Suprapubic skin (tissue), 4 donors: Measurements from ENCODE around the gene CNTN1. TPM values are rescaled to one million over a fixed set of nuclear protein-coding genes. Genes with fewer than 3 reads are reported as not detected.

Experiments used
- DNase-seq, 2 donors: peaks; one replicate each; pipeline ENCODE4 v3.0.0-alpha.2; 2019; ENCODE audit warnings: low spot score in 2 of 2
- H3K27ac ChIP-seq: fragments of 200-600 bp; sonication (generic); one replicate; pipeline ENCODE4 v1.5.1; 2019
- H3K27me3 ChIP-seq: fragments of 200-600 bp; sonication (generic); one replicate; pipeline ENCODE4 v1.5.1; 2019
- H3K36me3 ChIP-seq: fragments of 200-600 bp; sonication (generic); one replicate; pipeline ENCODE4 v1.5.1; 2019
- H3K4me1 ChIP-seq: fragments of 200-600 bp; sonication (generic); one replicate; pipeline ENCODE4 v1.5.1; 2019
- H3K4me3 ChIP-seq: fragments of 200-600 bp; sonication (generic); one replicate; pipeline ENCODE4 v1.5.1; 2019; ENCODE audit warnings: mild to moderate bottlenecking
- H3K9me3 ChIP-seq: fragments of 200-600 bp; sonication (generic); one replicate; pipeline ENCODE4 v1.5.1; 2019
- CTCF ChIP-seq, 2 donors: fragments of 200-600 bp in 1 of 2; fragments of 450-650 bp in 1 of 2; sonication (generic) in 1 of 2; IDR thresholded peaks; one replicate each; pipeline ENCODE4 v1.5.1; 2016 to 2019; ENCODE audit warnings: antibody characterized with exemption in 2 of 2, mild to moderate bottlenecking in 1 of 2, moderate library complexity in 1 of 2
- EP300 ChIP-seq: sonication (generic); formaldehyde crosslinking; IDR thresholded peaks from one replicate; pipeline ENCODE4 v1.6.1; 2017; ENCODE audit warnings: antibody characterized with exemption
- POLR2A ChIP-seq, 2 donors: fragments of 450-650 bp; IDR thresholded peaks; one replicate each; pipeline ENCODE4 v1.6.1; 2017; ENCODE audit warnings: antibody characterized with exemption in 2 of 2, mild to moderate bottlenecking in 2 of 2, moderate library complexity in 2 of 2
- POLR2AphosphoS5 ChIP-seq, 3 donors: sonication (generic); formaldehyde crosslinking; IDR thresholded peaks; one replicate each; pipeline ENCODE4 v1.6.1; 2017; ENCODE audit warnings: antibody characterized with exemption in 3 of 3
- WGBS: methylation state at CpG from one replicate; pipeline ENCODE4 v1.1.5; 2018; 5-methylcytosine and 5-hydroxymethylcytosine counted together
- total RNA-seq, 4 donors: library from RNA; depleted of rRNA; stranded (reverse); fragments of >200 nt; gene quantifications; one replicate each; pipeline ENCODE4 v1.1.0, GENCODE V29; 2016

The CNTN1 gene
- total RNA-seq, 4 donors from 2014 or later, result 5.9 to 29.7 (median 14.4) TPM

GRCh38 chr12:40697566-40698259 is 5.5 kb downstream of the CNTN1 start:
- H3K4me3 ChIP-seq, result no peak overlapping the region
- DNase-seq, result no peak
- no peak for TF ChIP-seq CTCF (IDR thresholded peaks at IDR 0.05)
- TF ChIP-seq POLR2A (IDR thresholded peaks at IDR 0.05), result no peak
- no peaks in the 10 kb centered on the region for H3K36me3 ChIP-seq
- H3K4me1 ChIP-seq, result peaks cover 1% of the 10 kb centered on the region
- 48% methylated on average over 6 of the region's 6 CpGs for WGBS
- H3K9me3 ChIP-seq, result no peaks in the 10 kb centered on the region
- H3K27me3 ChIP-seq, result peaks cover 14% of the 10 kb centered on the region
- no peak overlapping the region for H3K27ac ChIP-seq

GRCh38 chr12:40701756-40702155 is 9.5 kb downstream of the CNTN1 start:
- TF ChIP-seq POLR2AphosphoS5 (IDR thresholded peaks at IDR 0.05), result no peak
- TF ChIP-seq EP300, result no peak
- no peak for TF ChIP-seq POLR2A (IDR thresholded peaks at IDR 0.05)
- no peak for TF ChIP-seq CTCF (IDR thresholded peaks at IDR 0.05)
- H3K9me3 ChIP-seq, result no peaks in the 10 kb centered on the region
- WGBS, result 86% methylated on average over 4 of the region's 4 CpGs
- no peaks in the 10 kb centered on the region for H3K36me3 ChIP-seq
- no peak overlapping the region for H3K27ac ChIP-seq
- H3K4me3 ChIP-seq, result no peak overlapping the region
- no peak for DNase-seq
- H3K4me1 ChIP-seq, result no peaks in the 10 kb centered on the region
- no peaks in the 10 kb centered on the region for H3K27me3 ChIP-seq

- TF ChIP-seq POLR2A (IDR thresholded peaks at IDR 0.05) (no peak), EP300 (no peak), CTCF (IDR thresholded peaks at IDR 0.05) (no peak), POLR2AphosphoS5 (IDR thresholded peaks at IDR 0.05) (no peak)
- H3K27me3 ChIP-seq, result no peaks in the 10 kb centered on the region
These were observed 18.9 kb downstream of the CNTN1 start for GRCh38 chr12:40711121-40711520.

GRCh38 chr12:40714636-40715035 is 22.4 kb downstream of the CNTN1 start:
- Histone ChIP-seq H3K36me3 (no peaks in the 10 kb centered on the region), H3K9me3 (no peaks in the 10 kb centered on the region), H3K4me3 (no peak overlapping the region), H3K27ac (no peak overlapping the region), H3K4me1 (no peaks in the 10 kb centered on the region), H3K27me3 (no peaks in the 10 kb centered on the region)
- no peak for DNase-seq
- TF ChIP-seq POLR2A (IDR thresholded peaks at IDR 0.05) (no peak), CTCF (IDR thresholded peaks at IDR 0.05) (no peak), EP300 (no peak), POLR2AphosphoS5 (IDR thresholded peaks at IDR 0.05) (no peak)
- WGBS, result 0% methylated on average over 1 of the region's 1 CpG

More at GRCh38 chr12:40711121-40711520, 18.9 kb downstream of the CNTN1 start:
- DNase-seq, result no peak
- H3K4me1 ChIP-seq, result no peaks in the 10 kb centered on the region
- H3K4me3 ChIP-seq, result no peak overlapping the region
- H3K27ac ChIP-seq, result no peak overlapping the region
- no peaks in the 10 kb centered on the region for H3K36me3 ChIP-seq
- H3K9me3 ChIP-seq, result no peaks in the 10 kb centered on the region

- no peaks in the 10 kb centered on the region for H3K36me3 ChIP-seq
- no peak overlapping the region for H3K4me3 ChIP-seq
- H3K9me3 ChIP-seq, result no peaks in the 10 kb centered on the region
- H3K27ac ChIP-seq, result no peak overlapping the region
- no peaks in the 10 kb centered on the region for H3K4me1 ChIP-seq
- DNase-seq, result no peak
- H3K27me3 ChIP-seq, result no peaks in the 10 kb centered on the region
- TF ChIP-seq EP300 (no peak), CTCF (IDR thresholded peaks at IDR 0.05) (no peak), POLR2AphosphoS5 (IDR thresholded peaks at IDR 0.05) (no peak), POLR2A (IDR thresholded peaks at IDR 0.05) (no peak)
These were observed 23.8 kb downstream of the CNTN1 start for GRCh38 chr12:40716037-40716436.
